Suprapubic skin (tissue), 4 donors: ENCODE data around the gene HSD17B8. TPM values are rescaled to one million over a fixed set of nuclear protein-coding genes. Genes with fewer than 3 reads are reported as not detected.
"Not testable (repeated sequence)": the region's sequence is repeated elsewhere in the genome, so short reads cannot be mapped to it uniquely, and the experiment has no call there.

Source experiments
- DNase-seq, 2 donors: peaks; one replicate each; pipeline ENCODE4 v3.0.0-alpha.2; 2019; ENCODE audit warnings: low spot score in 2 of 2
- H3K27ac ChIP-seq: fragments of 200-600 bp; sonication (generic); one replicate; pipeline ENCODE4 v1.5.1; 2019
- H3K27me3 ChIP-seq: fragments of 200-600 bp; sonication (generic); one replicate; pipeline ENCODE4 v1.5.1; 2019
- H3K36me3 ChIP-seq: fragments of 200-600 bp; sonication (generic); one replicate; pipeline ENCODE4 v1.5.1; 2019
- H3K4me1 ChIP-seq: fragments of 200-600 bp; sonication (generic); one replicate; pipeline ENCODE4 v1.5.1; 2019
- H3K4me3 ChIP-seq: fragments of 200-600 bp; sonication (generic); one replicate; pipeline ENCODE4 v1.5.1; 2019; ENCODE audit warnings: mild to moderate bottlenecking
- H3K9me3 ChIP-seq: fragments of 200-600 bp; sonication (generic); one replicate; pipeline ENCODE4 v1.5.1; 2019
- CTCF ChIP-seq, 2 donors: fragments of 200-600 bp in 1 of 2; fragments of 450-650 bp in 1 of 2; sonication (generic) in 1 of 2; IDR thresholded peaks; one replicate each; pipeline ENCODE4 v1.5.1; 2016 to 2019; ENCODE audit warnings: antibody characterized with exemption in 2 of 2, mild to moderate bottlenecking in 1 of 2, moderate library complexity in 1 of 2
- EP300 ChIP-seq: sonication (generic); formaldehyde crosslinking; IDR thresholded peaks from one replicate; pipeline ENCODE4 v1.6.1; 2017; ENCODE audit warnings: antibody characterized with exemption
- POLR2A ChIP-seq, 2 donors: fragments of 450-650 bp; IDR thresholded peaks; one replicate each; pipeline ENCODE4 v1.6.1; 2017; ENCODE audit warnings: antibody characterized with exemption in 2 of 2, mild to moderate bottlenecking in 2 of 2, moderate library complexity in 2 of 2
- POLR2AphosphoS5 ChIP-seq, 3 donors: sonication (generic); formaldehyde crosslinking; IDR thresholded peaks; one replicate each; pipeline ENCODE4 v1.6.1; 2017; ENCODE audit warnings: antibody characterized with exemption in 3 of 3
- WGBS: methylation state at CpG from one replicate; pipeline ENCODE4 v1.1.5; 2018; 5-methylcytosine and 5-hydroxymethylcytosine counted together
- total RNA-seq, 4 donors: library from RNA; depleted of rRNA; stranded (reverse); fragments of >200 nt; gene quantifications; one replicate each; pipeline ENCODE4 v1.1.0, GENCODE V29; 2016

HSD17B8 gene
- total RNA-seq, 4 donors from 2014 or later = 26.2 to 66.0 (median 50.5) TPM

DNA sequence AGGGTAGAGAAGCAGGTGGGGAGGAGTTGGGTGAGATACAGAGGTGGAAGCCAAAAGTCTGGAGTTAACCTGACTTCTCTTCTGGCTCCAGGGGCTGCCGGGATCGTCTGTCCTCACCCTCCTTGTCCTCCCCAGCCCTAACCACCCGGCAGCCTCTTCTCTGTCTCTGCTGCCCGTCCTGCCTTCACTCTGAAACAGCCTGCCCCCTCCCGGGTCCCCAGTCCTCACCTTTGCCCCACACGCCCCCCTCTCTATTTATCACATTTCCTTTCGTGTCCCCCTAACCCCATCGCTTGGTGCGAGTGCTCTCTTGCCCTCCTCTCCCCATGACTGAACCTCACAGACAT, 9.5 kb downstream of the HSD17B8 start:
- Histone ChIP-seq H3K36me3 (peaks cover 2% of the 10 kb centered on the region), H3K4me1 (peaks cover 25% of the 10 kb centered on the region), H3K27ac (no peak overlapping the region), H3K27me3 (no peaks in the 10 kb centered on the region), H3K4me3 (peak overlapping the region; percentile 56), H3K9me3 (no peaks in the 10 kb centered on the region)
- WGBS = 14% methylated on average over 9 of the region's 9 CpGs
- DNase-seq = peak in 1 of 2 donors; percentile 64
- TF ChIP-seq EP300 = no peak
- TF ChIP-seq CTCF (IDR thresholded peaks at IDR 0.05) = no peak
- TF ChIP-seq POLR2A (IDR thresholded peaks at IDR 0.05) = no peak
- no peak for TF ChIP-seq POLR2AphosphoS5 (IDR thresholded peaks at IDR 0.05)

DNA sequence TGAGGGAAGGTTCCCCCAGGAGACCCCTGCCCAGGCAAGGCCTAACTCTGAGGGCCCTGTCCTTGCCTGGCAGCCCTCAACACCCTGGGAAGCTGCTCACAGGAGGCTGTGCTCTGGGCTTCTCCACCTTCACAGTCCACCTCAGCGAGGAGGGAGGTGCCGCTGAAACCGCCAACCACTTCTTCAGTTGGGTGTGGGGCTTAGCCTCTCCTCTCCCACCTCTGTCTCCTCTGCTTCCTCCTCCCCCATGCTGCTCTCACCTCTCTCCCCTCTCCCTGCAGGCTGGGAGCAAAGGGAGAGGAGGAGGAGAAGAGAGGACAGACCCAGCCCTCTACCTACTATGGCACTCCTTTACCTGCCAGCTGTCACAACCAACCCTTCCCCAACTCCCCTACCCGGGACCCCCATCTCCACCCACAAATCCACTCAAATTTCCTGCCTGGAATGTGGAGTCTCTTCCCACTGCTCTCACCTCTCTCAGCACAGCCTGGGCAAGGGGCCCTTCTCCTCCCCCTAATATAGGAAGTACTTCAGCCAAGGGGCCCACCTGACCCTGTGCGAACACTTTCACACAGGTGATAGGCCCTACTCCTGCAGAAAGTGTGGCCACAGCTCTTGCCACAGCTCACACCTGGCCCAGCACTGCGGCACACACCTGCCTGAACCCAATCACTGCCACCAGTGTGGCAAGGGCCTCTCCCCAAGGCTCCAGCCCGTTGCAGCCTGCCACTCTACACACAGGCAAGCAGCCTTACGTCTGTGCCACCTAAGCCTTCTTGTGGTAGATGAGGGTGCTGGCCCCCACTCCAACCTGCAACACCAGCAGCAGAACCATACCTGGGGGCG, 11.0 kb downstream of the HSD17B8 start:
- no peaks in the 10 kb centered on the region for H3K9me3 ChIP-seq
- 81% methylated on average over 7 of the region's 9 CpGs for WGBS
- peaks cover 22% of the 10 kb centered on the region for H3K4me1 ChIP-seq
- no peaks in the 10 kb centered on the region for H3K36me3 ChIP-seq
- H3K27ac ChIP-seq = no peak overlapping the region
- no peak overlapping the region for H3K4me3 ChIP-seq
- DNase-seq = peak in 1 of 2 donors; percentile 54
- TF ChIP-seq CTCF (IDR thresholded peaks at IDR 0.05) = no peak
- TF ChIP-seq EP300 = no peak
- no peak for TF ChIP-seq POLR2A (IDR thresholded peaks at IDR 0.05)
- TF ChIP-seq POLR2AphosphoS5 (IDR thresholded peaks at IDR 0.05) = no peak
- no peaks in the 10 kb centered on the region for H3K27me3 ChIP-seq

GRCh38 chr6:33216117-33216649, 11.7 kb downstream of the HSD17B8 start:
- no peaks in the 10 kb centered on the region for H3K36me3 ChIP-seq
- H3K27me3 ChIP-seq = peaks cover 3% of the 10 kb centered on the region
- peaks cover 22% of the 10 kb centered on the region for H3K4me1 ChIP-seq
- H3K9me3 ChIP-seq = no peaks in the 10 kb centered on the region
- TF ChIP-seq POLR2A (IDR thresholded peaks at IDR 0.05) (no peak), CTCF (IDR thresholded peaks at IDR 0.05) (no peak), POLR2AphosphoS5 (IDR thresholded peaks at IDR 0.05) (no peak), EP300 (no peak)
- 86% methylated on average over 2 of the region's 4 CpGs for WGBS
- H3K4me3 ChIP-seq = no peak overlapping the region
- DNase-seq = peak in 1 of 2 donors; percentile 48
- H3K27ac ChIP-seq = no peak overlapping the region

- Histone ChIP-seq H3K36me3 (no peaks in the 10 kb centered on the region), H3K4me1 (peaks cover 21% of the 10 kb centered on the region), H3K27ac (no peak overlapping the region), H3K27me3 (peaks cover 10% of the 10 kb centered on the region), H3K9me3 (no peaks in the 10 kb centered on the region), H3K4me3 (no peak overlapping the region)
- DNase-seq = peak; percentile 24 to 40
- WGBS = 78% methylated on average over 6 of the region's 6 CpGs
- TF ChIP-seq POLR2AphosphoS5 (IDR thresholded peaks at IDR 0.05) (no peak), POLR2A (IDR thresholded peaks at IDR 0.05) (no peak), EP300 (no peak), CTCF (IDR thresholded peaks at IDR 0.05) (no peak)
These were observed 12.8 kb downstream of the HSD17B8 start for GRCh38 chr6:33217246-33217645.

DNA sequence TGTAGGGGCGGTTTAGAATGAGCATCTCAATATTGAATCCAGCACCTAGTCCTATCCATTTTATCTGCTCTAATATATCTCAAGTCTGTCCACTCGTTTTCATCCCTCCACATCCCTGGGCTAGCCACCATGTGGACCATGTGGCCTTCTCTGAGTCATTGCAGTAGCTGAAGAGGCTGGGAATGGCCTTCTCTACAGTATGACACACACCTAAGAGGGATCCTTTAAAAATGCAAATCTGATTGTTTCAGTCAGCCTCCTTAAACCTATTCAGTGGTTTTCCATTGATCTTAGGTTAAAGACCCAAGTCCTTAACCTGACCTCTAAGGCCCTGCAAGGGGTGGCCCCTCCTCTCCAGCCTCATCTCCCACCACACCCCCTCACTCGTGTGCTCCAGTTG, 13.2 kb downstream of the HSD17B8 start:
- Histone ChIP-seq H3K9me3 (no peaks in the 10 kb centered on the region), H3K36me3 (no peaks in the 10 kb centered on the region), H3K27me3 (peaks cover 13% of the 10 kb centered on the region), H3K4me1 (peaks cover 17% of the 10 kb centered on the region), H3K4me3 (no peak overlapping the region), H3K27ac (no peak overlapping the region)
- TF ChIP-seq CTCF (IDR thresholded peaks at IDR 0.05) = no peak
- DNase-seq = peak; percentile 11 to 24
- 73% methylated on average over 3 of the region's 3 CpGs for WGBS

- peaks cover 23% of the 10 kb centered on the region for H3K27me3 ChIP-seq
- H3K36me3 ChIP-seq, H3K4me1 ChIP-seq, H3K9me3 ChIP-seq, H3K4me3 ChIP-seq, H3K27ac ChIP-seq: not testable (repeated sequence)
- WGBS = 39% methylated on average over 14 of the region's 14 CpGs
- DNase-seq = peak in 1 of 2 donors; percentile 9
These were observed 22.2 kb downstream of the HSD17B8 start for GRCh38 chr6:33226503-33227120.
